Measurements from ENCODE around the gene A2ML1.
"Not testable (repeated sequence)": the region's sequence is repeated elsewhere in the genome, so short reads cannot be mapped to it uniquely, and the experiment has no call there.

A2ML1 gene

DNA sequence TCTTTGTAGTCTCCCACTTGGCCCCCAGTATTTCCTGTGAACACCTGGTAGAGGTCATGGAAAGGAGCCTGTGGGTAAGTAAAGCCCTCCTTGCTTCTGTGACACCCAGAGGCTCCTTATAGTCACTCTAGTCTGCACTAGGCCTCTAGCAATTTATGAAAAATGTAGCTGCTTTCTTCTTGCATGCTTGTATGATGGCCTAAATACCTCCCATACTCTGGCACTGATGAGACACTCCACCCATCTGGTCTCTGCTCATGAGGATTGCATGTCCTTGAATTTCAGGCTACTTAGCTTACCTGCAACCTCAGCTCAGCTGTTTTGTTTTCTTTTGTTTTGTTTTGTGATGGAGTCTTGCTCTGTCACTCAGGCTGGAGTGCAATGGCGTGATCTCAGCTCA lies 4.6 kb upstream of the A2ML1 start:
- DNase-seq (ENCODE audit: low read depth): no peak

DNA sequence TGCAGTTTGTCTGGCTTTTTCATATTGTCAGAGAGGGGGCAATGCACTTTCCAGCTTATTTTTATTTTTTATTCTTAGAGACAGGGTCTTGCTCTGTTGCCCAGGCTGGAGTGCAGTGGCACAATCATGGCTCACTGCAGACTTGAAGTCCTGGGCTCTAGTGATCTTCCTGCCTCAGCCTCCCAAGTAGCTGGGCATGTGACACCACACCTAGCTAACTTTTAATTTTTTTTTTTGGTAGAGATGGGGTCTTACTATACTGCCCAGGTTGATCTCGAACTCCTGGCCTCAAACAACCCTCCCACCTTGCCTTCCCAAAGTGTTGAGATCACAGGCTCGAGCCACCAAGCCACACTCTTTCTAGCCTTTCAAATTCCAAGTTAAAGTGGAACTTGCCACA lies 3.9 kb upstream of the A2ML1 start:
- no peak for DNase-seq (ENCODE audit: low read depth)

DNA sequence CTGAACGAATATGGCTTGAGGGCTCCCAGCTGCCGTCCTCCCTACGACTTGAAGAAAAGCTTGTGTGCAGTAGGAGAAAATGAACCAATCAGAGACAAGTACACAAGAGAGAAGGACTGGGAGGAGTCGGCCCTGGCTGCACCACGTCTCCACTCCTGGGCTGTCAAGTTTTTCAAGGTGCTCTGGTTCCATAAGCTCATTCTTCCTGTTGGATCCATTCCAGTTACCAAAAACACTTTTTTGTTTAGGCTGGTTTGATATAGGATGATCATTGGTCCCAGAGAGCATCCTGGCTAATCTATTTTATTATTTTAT lies 2.8 kb upstream of the A2ML1 start:
- DNase-seq (ENCODE audit: low read depth): no peak

DNA sequence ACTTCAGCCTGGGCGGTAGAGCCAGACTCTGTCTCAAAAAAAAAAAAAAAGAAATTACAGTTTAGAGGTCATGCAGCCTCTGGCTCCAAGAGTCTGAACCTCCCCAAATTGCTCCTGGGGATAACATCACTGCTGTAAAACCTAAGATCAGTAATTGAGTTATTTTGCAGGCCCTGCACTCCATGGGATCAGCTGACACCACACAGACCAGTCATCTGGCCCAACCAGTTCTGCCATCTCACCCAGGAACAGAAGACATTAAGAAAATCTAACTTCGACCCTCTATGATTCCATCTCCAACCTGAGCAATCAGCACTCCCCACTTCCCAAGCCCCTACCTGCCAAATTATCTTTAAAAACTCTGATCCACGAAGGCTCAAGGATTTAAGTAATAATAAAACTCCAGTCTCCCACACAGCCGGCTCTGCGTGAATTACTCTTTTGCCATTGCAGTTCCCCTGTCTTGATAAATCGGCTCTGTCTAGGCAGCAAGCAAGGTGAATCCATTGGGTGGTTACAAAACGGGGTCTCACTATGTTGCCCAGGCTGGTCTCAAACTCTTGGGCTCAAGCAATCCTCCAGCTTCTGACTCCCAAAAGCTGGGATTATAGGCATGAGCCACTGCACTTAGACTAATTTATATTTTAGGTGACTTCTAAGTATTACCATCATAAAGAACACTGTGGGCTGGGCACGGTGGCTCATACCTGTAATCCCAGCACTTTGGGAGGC lies 1.6 kb upstream of the A2ML1 start:
- DNase-seq (ENCODE audit: low read depth): not testable (repeated sequence)

DNA sequence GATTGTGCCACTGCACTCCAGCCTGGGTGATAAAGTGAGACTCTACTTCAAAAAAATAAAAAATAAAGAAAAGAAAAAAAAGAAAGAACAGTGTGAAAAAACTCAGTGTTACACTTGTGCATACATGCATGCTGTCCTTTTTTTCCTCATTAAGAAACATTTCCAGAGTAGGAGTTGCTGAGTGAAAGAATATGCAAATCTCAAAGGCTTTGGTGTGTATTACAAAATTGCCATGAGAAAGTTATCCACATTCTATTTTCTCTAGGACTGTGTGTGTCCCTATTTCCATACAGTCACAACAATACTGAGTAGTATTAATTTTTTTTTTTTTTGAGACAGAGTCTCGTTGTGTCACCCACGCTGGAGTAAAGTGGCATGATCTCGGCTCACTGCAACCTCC lies 830 bp upstream of the A2ML1 start:
- no peak for DNase-seq (ENCODE audit: low read depth)

DNA sequence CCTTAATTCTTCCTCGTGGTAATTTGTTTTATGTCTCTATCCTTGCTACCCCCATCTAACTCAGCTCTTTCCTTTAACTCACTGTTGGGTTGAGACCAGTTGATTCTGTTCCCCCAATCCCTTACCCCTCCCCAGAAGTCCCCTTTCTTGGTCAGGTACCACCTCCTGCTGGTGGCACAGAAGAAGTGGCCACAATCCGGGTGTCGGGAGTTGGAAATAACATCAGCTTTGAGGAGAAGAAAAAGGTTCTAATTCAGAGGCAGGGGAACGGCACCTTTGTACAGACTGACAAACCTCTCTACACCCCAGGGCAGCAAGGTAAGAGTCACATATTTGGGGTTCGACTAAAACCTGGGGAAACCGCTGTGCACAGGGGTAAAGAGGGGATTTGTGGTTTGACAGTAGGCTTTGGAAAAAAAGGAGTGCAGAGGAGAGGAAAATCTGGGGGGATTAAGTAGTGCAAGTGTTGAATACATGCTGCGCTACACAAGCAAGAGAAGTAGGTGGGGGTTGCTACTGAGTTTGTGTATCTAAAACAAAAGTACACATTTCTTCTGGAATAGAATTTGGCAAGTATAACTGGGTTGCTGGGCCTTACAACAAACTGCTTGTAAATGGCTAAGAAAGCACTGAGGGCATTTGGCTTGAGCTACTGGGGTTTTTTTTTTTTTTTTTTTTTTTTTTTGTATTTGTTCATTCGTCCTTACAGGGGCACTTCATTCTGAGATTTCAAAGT lies 1.3 kb downstream of the A2ML1 start:
- no peak for DNase-seq (ENCODE audit: low read depth)

DNA sequence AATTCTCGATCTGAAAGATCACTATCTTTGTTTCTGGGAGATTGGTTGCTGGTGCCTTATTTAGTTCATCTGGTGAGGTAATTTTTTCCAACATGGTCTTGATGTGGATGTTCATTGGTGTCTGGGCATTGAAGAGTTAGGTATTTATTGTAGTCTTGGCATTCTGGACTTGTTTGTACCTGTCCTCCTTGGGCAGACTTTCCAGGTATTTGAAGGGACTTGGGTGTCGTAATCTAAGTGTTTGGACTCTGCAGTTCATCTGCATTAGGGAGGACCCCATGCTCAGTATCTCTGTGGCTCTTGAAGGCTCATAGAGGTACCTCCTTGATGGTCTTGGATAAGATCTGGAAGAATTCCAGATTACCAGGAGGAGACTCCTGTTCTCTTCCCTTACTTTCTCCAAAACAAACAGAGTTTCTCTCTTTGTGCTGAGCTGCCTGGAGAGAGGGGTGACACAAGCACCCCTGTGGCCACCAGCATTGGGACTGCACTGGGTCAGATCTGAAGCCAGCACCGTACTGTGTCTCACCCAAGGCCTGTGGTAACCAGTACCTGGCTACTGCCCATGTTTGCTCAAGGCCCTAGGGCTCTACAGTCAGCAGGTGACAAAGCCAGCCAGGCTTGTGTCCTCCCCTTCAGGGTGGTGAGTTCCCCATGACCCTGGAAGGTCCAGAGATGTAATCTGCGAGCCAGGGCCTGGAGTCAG lies 5.3 kb downstream of the A2ML1 start:
- no peak for DNase-seq (ENCODE audit: low read depth)

DNA sequence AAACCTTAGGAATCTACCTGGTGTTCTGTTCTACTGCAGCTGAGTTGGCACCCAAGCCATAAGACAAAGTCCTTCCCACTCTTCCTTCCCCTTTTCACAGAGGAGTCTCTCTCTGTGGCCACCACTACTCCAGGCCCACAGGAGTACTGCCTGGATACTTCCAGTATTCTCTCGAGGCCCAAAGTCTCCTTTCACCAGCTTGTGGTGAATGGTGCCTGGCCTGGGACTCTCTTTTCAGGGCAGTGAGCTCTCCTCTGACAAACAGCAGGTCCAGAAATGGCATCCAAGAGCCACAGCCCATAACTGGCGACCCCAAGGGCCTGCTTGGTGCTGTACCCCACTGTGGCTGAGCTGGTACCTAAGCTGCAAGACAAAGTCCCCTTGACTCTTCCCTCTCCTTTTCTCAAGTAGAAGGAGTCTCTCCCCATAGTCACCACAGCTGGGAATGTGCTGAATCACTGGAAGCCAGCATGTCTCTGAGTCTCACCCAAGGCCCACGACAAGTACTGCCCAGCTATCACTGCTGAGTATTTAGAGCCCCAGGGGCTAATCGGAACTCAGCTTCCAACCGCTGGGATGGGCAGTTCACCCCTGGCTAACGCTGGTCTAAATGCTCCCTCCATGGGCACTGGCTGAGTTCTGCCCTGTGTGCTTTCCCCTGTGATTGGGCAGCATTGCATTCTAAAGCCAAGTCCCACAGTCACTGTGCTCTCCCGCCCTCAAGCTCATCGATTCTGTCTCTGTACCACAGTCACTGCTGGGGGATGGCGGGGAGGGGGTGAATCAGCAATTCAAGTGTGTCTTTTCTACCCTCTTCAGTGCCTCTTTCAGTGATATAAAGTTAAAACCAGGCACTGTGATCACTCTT lies 6.1 kb downstream of the A2ML1 start:
- no peak for DNase-seq (ENCODE audit: low read depth)

DNA sequence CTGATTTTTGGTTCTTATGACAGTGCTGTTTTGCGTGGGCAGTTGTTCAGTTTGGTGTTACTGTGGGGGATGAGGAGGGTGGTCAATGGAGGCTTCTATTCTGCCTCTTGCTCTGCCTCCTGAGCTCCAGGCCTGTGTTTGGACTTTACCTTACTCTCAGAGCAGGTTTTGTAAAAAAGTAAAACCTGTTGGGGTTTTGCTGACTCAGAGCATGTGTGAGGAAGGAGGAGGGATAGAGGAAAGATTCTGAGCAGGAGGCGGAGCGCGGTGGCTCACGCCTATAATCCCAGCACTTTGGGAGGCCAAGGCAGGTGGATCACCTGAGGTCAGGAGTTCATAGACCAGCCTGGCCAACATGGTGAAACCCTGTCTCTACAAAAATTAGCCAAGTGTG lies 6.7 kb downstream of the A2ML1 start:
- no peak for DNase-seq (ENCODE audit: low read depth)

DNA sequence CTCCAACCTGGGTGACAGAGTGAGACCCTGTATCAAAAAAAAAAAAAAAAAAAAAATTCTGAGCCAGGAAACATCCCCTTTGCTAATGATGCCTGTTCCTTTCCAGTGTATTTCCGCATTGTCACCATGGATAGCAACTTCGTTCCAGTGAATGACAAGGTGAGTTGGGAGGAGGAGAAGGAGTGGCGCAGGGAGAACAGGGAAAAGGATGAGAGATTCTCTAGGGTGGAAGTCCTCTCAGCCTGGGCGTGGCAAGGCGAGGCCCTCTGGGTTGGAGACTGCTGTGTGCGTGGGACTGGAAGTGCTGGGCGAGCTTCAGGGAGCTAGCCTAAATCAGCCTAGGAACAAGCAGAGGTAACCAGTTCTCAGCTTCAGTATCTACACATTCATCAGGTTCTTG lies 7.2 kb downstream of the A2ML1 start:
- DNase-seq (ENCODE audit: low read depth): no peak

DNA sequence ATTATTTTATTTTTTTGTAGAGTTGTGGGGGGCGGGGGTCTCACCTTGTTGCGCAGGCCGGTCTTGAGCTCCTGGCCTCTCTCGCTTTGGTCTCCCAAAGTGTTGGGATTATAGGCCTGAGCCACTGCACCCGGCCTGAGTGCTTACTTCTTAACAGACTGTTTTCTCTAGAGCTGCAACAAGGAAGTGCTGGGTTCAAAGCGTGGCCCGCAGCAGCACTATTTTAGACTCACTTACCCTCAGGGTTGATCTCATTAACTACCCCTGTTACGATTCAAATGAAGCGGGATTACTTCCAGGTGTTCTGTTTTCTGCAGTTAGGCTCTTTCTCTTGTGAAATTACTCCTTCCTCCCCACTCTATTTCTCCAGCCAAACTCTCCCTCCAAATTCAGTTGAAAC lies 8.7 kb downstream of the A2ML1 start:
- DNase-seq (ENCODE audit: low read depth): no peak

DNA sequence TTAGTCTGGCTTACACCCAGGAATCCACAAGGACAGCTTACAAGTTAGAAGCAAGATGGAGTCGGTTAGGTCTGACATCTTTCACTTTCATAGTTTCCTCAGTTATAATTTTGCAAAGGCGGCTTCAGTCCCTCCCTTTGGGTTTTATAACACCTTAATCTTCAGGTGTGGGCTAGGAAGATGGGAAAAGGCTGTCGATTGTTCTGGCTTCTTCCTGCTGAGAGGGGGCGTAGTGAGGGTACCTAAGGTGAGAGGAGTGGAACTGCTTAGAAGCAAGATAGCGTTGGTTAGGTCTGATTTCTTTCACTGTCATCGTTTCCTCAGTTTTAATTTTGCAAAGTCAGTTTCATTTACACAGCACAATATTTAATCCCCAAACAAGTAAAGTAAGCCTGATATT lies 10.1 kb downstream of the A2ML1 start:
- DNase-seq (ENCODE audit: low read depth): no peak

DNA sequence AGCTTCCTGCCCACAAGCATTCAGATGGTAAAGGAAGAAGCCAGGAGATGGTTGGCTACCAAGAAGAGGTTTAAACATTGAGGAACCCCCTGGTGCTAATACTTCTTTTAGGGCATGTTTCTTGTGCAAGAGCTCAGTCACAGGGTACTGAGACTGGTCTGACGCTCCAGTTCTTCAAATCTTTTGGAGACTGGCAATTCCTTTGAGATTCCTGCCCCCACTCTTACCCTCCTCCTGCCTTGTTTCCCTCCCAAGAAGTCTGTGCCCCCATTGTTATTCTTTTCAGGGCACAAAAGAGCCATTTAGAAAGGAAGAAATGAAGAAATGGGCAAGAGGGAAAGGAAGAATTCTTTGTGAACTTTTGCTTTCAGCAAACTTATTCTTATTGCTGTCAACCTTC lies 11.8 kb downstream of the A2ML1 start:
- no peak for DNase-seq (ENCODE audit: low read depth)

DNA sequence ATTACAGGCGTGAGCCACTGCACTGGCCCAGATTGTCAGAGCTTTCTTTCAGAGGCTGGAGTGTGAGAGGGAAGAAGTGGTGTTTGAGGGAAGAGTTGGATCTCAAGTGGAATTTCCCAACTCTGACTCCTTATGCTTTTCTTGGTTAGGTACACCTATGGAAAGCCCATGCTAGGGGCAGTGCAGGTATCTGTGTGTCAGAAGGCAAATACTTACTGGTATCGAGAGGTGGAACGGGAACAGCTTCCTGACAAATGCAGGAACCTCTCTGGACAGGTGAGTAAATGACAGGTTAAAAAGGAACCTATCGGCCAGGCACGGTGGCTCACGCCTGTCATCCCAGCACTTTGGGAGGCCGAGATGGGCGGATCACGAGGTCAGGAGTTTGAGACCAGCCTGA lies 14.9 kb downstream of the A2ML1 start:
- DNase-seq (ENCODE audit: low read depth): no peak

DNA sequence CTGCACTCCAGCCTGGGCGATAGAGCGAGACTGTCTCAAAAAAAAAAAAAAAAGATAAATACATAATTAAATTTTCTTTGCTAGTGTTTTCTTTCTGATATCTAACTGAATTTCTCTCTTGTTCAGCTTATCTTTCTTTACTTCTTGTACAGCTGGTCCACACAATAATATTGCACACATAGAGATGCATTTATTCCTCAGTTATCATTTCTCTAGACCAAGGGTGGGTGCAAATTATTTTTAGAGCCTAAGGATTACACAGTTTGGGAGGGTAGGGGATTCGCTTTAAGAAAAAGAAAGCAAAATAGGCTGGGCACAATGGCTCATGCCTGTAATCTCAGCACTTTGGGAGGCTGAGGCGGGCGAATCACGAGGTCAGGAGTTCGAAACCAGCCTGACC lies 17.9 kb downstream of the A2ML1 start:
- DNase-seq (ENCODE audit: low read depth): no peak

DNA sequence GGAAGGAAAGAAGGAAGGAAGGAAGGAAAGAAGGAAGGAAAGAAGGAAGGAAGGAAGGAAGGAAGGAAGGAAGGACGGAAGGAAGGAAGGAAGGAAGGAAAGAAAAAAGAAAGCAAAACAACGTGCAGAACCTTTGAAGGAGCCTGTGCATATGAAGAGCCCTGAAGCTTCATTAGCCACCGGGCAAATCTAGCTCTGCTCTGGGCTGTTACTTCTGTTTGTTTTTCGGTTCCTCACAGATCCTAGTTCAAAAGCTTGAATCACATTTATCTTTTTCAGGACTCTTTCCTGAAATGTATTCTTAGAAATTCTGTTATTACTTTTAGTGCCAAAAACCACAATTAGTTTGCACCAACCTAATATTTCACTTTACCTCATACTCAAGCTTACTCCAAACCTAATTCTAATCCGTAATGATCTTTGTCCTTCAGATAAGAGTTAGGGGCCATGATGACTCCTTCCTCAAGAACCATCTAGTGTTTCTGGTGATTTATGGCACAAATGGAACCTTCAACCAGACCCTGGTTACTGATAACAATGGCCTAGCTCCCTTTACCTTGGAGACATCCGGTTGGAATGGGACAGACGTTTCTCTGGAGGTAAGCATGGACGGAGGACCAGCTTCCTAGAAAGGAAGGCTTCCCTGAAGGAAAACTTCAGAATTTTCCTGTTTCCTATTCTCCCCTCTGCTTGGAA lies 18.7 kb downstream of the A2ML1 start:
- DNase-seq (ENCODE audit: low read depth): no peak

DNA sequence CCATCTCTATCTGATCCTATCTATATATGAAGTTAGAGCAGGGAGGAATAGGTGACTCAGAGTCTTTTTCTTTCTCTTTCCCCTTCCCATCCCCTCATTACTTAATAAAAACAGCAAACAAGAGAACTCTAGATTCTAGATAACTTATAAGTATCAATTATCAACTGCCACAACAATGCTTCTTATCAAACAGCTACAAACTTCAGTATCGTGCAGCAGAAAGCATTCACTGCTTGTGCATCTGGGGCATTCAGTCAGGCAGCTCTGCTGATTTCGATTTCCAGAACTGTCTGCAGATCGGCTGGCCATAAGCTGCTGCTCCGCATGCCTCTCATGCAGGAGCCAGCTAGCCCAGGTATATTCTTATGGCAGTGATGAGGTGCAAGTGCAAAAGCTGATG lies 19.4 kb downstream of the A2ML1 start:
- no peak for DNase-seq (ENCODE audit: low read depth)

DNA sequence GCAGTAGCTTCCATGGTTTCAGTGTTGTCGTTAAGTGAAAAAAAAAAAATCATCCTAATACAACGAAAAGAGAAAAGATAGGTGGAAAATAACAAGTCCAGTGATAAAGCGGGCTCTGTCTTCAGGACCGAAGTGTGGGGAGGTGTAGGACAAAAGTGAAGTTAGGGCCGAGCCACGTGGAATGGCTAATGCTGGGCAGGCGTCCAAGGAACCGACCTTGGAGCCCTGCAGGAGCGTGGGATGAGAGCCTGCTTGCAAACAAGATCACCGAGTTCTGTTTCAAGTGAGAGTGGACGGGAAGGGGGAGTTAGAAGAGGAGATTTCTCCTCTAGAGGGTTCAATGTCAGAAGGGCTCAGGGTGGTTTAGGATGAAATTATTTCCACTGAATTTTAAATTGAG lies 22.2 kb downstream of the A2ML1 start:
- DNase-seq (ENCODE audit: low read depth): no peak

DNA sequence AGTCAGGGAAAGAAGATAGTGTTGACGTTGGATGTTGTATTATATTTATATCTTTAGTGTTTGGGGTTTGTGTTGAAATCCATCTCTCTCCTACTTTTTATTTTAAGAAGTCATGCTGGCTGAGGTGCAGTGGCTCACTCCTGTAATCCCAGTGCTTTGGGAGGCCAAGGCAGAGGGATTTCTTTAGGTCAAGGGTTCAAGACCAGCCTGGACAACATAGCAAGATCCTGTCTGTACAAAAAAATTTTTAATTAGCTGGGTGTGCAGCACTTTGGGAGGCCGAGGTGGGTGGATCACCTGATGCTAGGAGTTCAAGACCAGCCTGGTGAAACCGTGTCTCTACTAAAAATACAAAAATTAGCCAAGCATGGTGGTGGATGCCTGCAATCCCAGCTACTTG lies 23.9 kb downstream of the A2ML1 start:
- no peak for DNase-seq (ENCODE audit: low read depth)

DNA sequence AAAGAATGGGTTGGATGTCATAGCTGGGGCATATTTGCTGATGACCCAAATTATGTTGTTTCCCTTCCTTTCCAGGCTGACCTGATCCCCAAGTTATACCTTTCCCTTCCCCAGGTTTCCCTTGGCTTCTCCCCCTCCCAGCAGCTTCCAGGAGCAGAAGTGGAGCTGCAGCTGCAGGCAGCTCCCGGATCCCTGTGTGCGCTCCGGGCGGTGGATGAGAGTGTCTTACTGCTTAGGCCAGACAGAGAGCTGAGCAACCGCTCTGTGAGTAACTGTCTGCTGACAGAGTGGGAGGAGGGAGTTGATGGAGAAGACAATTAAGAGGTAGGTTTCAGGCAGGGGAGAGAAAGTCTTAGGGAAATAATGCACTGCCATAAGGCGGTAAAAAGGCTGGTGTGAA lies 25.0 kb downstream of the A2ML1 start:
- DNase-seq (ENCODE audit: low read depth): no peak

DNA sequence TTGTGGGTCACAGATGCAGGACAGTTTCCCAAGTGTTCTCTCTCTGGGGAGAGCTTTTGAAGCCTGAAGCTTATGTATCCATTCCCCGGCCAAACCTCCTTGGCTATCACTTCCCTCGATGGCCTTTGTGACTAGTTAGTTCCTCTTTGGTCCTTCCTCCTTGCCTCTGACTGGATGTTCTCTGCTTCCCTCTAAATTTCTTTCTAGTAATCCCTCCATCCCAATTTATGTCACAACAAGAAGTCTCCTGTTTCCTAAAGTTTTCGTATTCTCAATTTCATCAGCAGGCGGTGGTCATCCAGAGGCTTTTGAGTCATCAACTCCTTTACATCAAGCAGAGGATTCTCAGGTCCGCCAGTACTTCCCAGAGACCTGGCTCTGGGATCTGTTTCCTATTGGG lies 27.5 kb downstream of the A2ML1 start:
- no peak for DNase-seq (ENCODE audit: low read depth)

DNA sequence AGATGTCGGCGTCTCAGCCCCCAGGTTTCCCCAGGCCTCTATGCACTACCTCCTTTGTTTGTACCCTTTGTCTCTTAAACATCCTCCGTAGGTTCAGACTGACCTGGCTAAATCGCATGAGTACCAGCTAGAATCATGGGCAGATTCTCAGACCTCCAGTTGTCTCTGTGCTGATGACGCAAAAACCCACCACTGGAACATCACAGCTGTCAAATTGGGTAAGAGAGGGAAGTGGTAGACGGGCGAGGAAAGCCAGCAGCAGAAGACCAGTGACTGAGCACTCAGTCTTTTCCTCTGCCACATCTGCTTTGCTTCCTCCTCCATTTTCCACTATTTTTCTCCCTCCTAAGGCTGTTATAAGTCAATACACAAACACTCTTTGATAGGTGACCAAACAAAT lies 29.7 kb downstream of the A2ML1 start:
- no peak for DNase-seq (ENCODE audit: low read depth)

Data from GM04504 (cell line).